ENCODE results near the gene FUT4. TPM values are rescaled to one million over a fixed set of nuclear protein-coding genes. Genes with fewer than 3 reads are reported as not detected.

Gene FUT4
- total and polyA plus RNA-seq, 2 experiments from 2014 or later = 2.3 to 5.0 TPM

GRCh38 chr11:94518300-94518699, 25.4 kb upstream of the FUT4 start:
- DNase-seq (ENCODE audit: low read depth in 1 of 2, low spot score in 1 of 2) = no peak

GRCh38 chr11:94519478-94520084, 24.1 kb upstream of the FUT4 start:
- no peak overlapping the region for H3K4me3 ChIP-seq
- peak; percentile 58 for TF ChIP-seq CTCF (IDR thresholded peaks at IDR 0.05; ENCODE audit: low read depth, low read length)
- H3K4me1 ChIP-seq (ENCODE audit: low read depth) = no peaks in the 10 kb centered on the region
- peaks cover 26% of the 10 kb centered on the region for H3K27me3 ChIP-seq
- no peak overlapping the region for H3K27ac ChIP-seq
- DNase-seq (ENCODE audit: low read depth in 1 of 2, low spot score in 1 of 2) = peak; percentile 51 to 56
- no peaks in the 10 kb centered on the region for H3K36me3 ChIP-seq
- H3K9me3 ChIP-seq (ENCODE audit: low read depth) = no peaks in the 10 kb centered on the region

More at GRCh38 chr11:94518300-94518699, 25.4 kb upstream of the FUT4 start:
- H3K9me3 ChIP-seq (ENCODE audit: low read depth) = no peaks in the 10 kb centered on the region
- H3K27me3 ChIP-seq = peaks cover 37% of the 10 kb centered on the region
- no peak overlapping the region for H3K4me3 ChIP-seq
- no peak overlapping the region for H3K27ac ChIP-seq
- no peaks in the 10 kb centered on the region for H3K4me1 ChIP-seq (ENCODE audit: low read depth)
- no peaks in the 10 kb centered on the region for H3K36me3 ChIP-seq
- TF ChIP-seq CTCF (IDR thresholded peaks at IDR 0.05; ENCODE audit: low read depth, low read length) = no peak

- peak in 1 of 2 donors; percentile 40 for DNase-seq (ENCODE audit: low read depth in 1 of 2, low spot score in 1 of 2)
- peak; percentile 55 for TF ChIP-seq CTCF (IDR thresholded peaks at IDR 0.05; ENCODE audit: low read depth, low read length)
- Histone ChIP-seq H3K27ac (no peak overlapping the region), H3K9me3 (ENCODE audit: low read depth) (no peaks in the 10 kb centered on the region), H3K36me3 (no peaks in the 10 kb centered on the region), H3K4me1 (ENCODE audit: low read depth) (peaks cover 12% of the 10 kb centered on the region), H3K27me3 (peaks cover 7% of the 10 kb centered on the region), H3K4me3 (no peak overlapping the region)
Observed at GRCh38 chr11:94521684-94522083, 22.0 kb upstream of the FUT4 start.

GRCh38 chr11:94524341-94524740, 19.4 kb upstream of the FUT4 start:
- Histone ChIP-seq H3K9me3 (ENCODE audit: low read depth) (no peaks in the 10 kb centered on the region), H3K27ac (no peak overlapping the region), H3K4me1 (ENCODE audit: low read depth) (peaks cover 17% of the 10 kb centered on the region), H3K36me3 (no peaks in the 10 kb centered on the region), H3K27me3 (no peaks in the 10 kb centered on the region), H3K4me3 (no peak overlapping the region)
- no peak for DNase-seq (ENCODE audit: low read depth in 1 of 2, low spot score in 1 of 2)
- no peak for TF ChIP-seq CTCF (IDR thresholded peaks at IDR 0.05; ENCODE audit: low read depth, low read length)

GRCh38 chr11:94525546-94526324, 18.0 kb upstream of the FUT4 start:
- H3K36me3 ChIP-seq = no peaks in the 10 kb centered on the region
- H3K4me1 ChIP-seq (ENCODE audit: low read depth) = peaks cover 17% of the 10 kb centered on the region
- H3K4me3 ChIP-seq = no peak overlapping the region
- TF ChIP-seq CTCF (IDR thresholded peaks at IDR 0.05; ENCODE audit: low read depth, low read length) = no peak
- DNase-seq (ENCODE audit: low read depth in 1 of 2, low spot score in 1 of 2) = peak; percentile 90 to 93
- H3K27ac ChIP-seq = no peak overlapping the region
- H3K9me3 ChIP-seq (ENCODE audit: low read depth) = no peaks in the 10 kb centered on the region
- no peaks in the 10 kb centered on the region for H3K27me3 ChIP-seq

All from cardiac muscle cell (in vitro differentiated cells and primary cell).